HCT116 (cell line): ENCODE results near the gene FBN1.

Experiments used
- EZH2phosphoT487 ChIP-seq: fragments of 200-600 bp; IDR thresholded peaks from 2 replicates; pipeline ENCODE4 v1.6.1; 2018; ENCODE audit warnings: antibody characterized with exemption, borderline replicate concordance
- POLR2A ChIP-seq: IDR thresholded peaks from 2 replicates; pipeline ENCODE4 v1.7.0; 2011; ENCODE audit warnings: borderline replicate concordance; ENCODE audit not compliant: insufficient read depth, insufficient read length; ENCODE audit errors: extremely low read depth
- TCF7L2 ChIP-seq: IDR thresholded peaks from 2 replicates; pipeline ENCODE4 v1.7.0; 2011; ENCODE audit warnings: borderline replicate concordance, inconsistent platforms; ENCODE audit not compliant: insufficient read depth, insufficient read length; ENCODE audit errors: extremely low read depth
- TF ChIP-seq, protein P1 (sequence below): IDR thresholded peaks from 2 replicates; pipeline ENCODE4 v1.6.1; 2012
- TF ChIP-seq, protein P2 (sequence below), 3 experiments: fragments of 200-600 bp in 1 of 3; sonication (generic) in 1 of 3; IDR thresholded peaks in 2 of 3; conservative IDR thresholded peaks in 1 of 3; 2 replicates each; pipeline ENCODE4 v1.5.1; 2012 to 2017; ENCODE audit warnings: low read depth in 2 of 3, low read length in 2 of 3, antibody characterized with exemption in 1 of 3, borderline replicate concordance in 1 of 3, control low read depth in 1 of 3, mild to moderate bottlenecking in 1 of 3, mixed read lengths in 1 of 3, mixed run types in 1 of 3, moderate library complexity in 1 of 3; ENCODE audit not compliant: insufficient read depth in 1 of 3
- TF ChIP-seq, protein P3 (sequence below): IDR thresholded peaks from 2 replicates; pipeline ENCODE4 v1.6.1; 2012; ENCODE audit warnings: low read depth

DNA sequence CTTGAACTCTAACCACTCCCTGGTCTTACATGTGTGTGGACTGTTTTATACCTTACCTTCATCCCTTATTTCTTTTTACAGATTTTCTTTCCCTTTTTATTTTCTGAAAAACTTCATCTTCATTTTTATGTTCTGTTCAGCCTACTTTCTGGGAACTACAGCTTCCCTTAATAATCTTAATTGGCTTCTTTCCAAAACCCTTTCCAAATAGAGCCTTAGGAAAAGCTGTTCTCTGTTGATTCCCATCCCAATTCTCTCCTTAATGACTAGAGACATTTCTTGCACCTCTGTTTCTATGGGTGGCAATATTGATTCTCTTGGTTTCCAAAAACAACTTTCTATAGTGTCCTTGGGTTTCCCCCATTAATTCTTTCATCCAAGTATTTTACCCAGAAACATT lies 179.4 kb downstream of the FBN1 start:
- TF ChIP-seq, protein P1, sequence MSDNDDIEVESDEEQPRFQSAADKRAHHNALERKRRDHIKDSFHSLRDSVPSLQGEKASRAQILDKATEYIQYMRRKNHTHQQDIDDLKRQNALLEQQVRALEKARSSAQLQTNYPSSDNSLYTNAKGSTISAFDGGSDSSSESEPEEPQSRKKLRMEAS, result no peak
- TF ChIP-seq, protein P2, sequence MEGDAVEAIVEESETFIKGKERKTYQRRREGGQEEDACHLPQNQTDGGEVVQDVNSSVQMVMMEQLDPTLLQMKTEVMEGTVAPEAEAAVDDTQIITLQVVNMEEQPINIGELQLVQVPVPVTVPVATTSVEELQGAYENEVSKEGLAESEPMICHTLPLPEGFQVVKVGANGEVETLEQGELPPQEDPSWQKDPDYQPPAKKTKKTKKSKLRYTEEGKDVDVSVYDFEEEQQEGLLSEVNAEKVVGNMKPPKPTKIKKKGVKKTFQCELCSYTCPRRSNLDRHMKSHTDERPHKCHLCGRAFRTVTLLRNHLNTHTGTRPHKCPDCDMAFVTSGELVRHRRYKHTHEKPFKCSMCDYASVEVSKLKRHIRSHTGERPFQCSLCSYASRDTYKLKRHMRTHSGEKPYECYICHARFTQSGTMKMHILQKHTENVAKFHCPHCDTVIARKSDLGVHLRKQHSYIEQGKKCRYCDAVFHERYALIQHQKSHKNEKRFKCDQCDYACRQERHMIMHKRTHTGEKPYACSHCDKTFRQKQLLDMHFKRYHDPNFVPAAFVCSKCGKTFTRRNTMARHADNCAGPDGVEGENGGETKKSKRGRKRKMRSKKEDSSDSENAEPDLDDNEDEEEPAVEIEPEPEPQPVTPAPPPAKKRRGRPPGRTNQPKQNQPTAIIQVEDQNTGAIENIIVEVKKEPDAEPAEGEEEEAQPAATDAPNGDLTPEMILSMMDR (IDR thresholded peaks at IDR 0.05 in 2 of 3, conservative IDR thresholded peaks at IDR 0.05 in 1 of 3; ENCODE audit: borderline replicate concordance in 1 of 3, insufficient read depth in 1 of 3, low read depth in 2 of 3, low read length in 2 of 3), result no peak
- TF ChIP-seq POLR2A (no peak), TCF7L2 (no peak), EZH2phosphoT487 (no peak)
- TF ChIP-seq, protein P3, sequence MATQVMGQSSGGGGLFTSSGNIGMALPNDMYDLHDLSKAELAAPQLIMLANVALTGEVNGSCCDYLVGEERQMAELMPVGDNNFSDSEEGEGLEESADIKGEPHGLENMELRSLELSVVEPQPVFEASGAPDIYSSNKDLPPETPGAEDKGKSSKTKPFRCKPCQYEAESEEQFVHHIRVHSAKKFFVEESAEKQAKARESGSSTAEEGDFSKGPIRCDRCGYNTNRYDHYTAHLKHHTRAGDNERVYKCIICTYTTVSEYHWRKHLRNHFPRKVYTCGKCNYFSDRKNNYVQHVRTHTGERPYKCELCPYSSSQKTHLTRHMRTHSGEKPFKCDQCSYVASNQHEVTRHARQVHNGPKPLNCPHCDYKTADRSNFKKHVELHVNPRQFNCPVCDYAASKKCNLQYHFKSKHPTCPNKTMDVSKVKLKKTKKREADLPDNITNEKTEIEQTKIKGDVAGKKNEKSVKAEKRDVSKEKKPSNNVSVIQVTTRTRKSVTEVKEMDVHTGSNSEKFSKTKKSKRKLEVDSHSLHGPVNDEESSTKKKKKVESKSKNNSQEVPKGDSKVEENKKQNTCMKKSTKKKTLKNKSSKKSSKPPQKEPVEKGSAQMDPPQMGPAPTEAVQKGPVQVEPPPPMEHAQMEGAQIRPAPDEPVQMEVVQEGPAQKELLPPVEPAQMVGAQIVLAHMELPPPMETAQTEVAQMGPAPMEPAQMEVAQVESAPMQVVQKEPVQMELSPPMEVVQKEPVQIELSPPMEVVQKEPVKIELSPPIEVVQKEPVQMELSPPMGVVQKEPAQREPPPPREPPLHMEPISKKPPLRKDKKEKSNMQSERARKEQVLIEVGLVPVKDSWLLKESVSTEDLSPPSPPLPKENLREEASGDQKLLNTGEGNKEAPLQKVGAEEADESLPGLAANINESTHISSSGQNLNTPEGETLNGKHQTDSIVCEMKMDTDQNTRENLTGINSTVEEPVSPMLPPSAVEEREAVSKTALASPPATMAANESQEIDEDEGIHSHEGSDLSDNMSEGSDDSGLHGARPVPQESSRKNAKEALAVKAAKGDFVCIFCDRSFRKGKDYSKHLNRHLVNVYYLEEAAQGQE, result no peak
